Endothelial cell (in vitro differentiated cells): ENCODE results near the gene GHR. TPM values are rescaled to one million over a fixed set of nuclear protein-coding genes. Genes with fewer than 3 reads are reported as not detected.

Experiments
- DNase-seq: peaks from one replicate; pipeline ENCODE4 v3.0.0; 2021; ENCODE audit warnings: low spot score
- H3K27ac Mint-ChIP-seq: one replicate; pipeline ENCODE4 v1.8.0; 2021; ENCODE audit warnings: mixed read lengths, inconsistent platforms; ENCODE audit not compliant: unreplicated experiment
- H3K27me3 Mint-ChIP-seq: one replicate; pipeline ENCODE4 v1.8.0; 2021; ENCODE audit warnings: mild to moderate bottlenecking, moderate library complexity, mixed read lengths, inconsistent platforms; ENCODE audit not compliant: unreplicated experiment
- H3K36me3 Mint-ChIP-seq: one replicate; pipeline ENCODE4 v1.8.0; 2021; ENCODE audit warnings: mild to moderate bottlenecking, low read depth, mixed read lengths, inconsistent platforms; ENCODE audit not compliant: unreplicated experiment
- H3K4me1 Mint-ChIP-seq: one replicate; pipeline ENCODE4 v1.8.0; 2021; ENCODE audit warnings: mild to moderate bottlenecking, mixed read lengths, inconsistent platforms; ENCODE audit not compliant: unreplicated experiment
- H3K4me3 Mint-ChIP-seq: one replicate; pipeline ENCODE4 v1.8.0; 2021; ENCODE audit warnings: mild to moderate bottlenecking, mixed read lengths, inconsistent platforms; ENCODE audit not compliant: unreplicated experiment
- H3K9me3 Mint-ChIP-seq: one replicate; pipeline ENCODE4 v1.8.0; 2021; ENCODE audit warnings: mixed read lengths, inconsistent platforms; ENCODE audit not compliant: unreplicated experiment
- total RNA-seq: library from RNA; stranded (reverse); fragmentation: NEBNext Ultra II Directional; extraction: Animal tissue kit (Norgen Biotek cat#: 25700); gene quantifications from one replicate; pipeline ENCODE4 v1.2.1, GENCODE V29; 2021; ENCODE audit not compliant: unreplicated experiment
- TF ChIP-seq, protein P1 (sequence below): fragments of 200-600 bp; sonication (generic); IDR thresholded peaks from one replicate; pipeline ENCODE4 v1.5.0; 2021; ENCODE audit warnings: antibody characterized with exemption; ENCODE audit not compliant: unreplicated experiment

The GHR gene
- total RNA-seq, 1 donor from 2014 or later, result 0.67 TPM

DNA sequence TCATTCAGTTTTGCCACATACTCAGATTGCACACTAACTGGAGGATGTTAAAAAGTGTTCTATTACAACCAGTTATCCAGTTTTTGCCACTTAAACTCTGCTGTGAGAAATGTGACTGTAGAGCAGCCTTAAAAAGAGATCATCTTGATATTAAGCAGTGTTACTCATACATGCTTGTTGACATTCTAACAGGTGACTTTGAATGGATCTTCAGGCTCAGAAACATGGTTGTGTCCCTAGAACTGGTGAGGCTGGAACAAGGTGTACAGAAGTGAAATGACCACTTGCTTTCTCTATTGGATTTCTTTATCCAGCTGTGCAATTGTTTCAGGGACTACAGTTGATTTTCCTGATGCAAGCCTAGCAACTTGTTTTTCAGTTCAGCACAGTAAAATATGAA is 167.3 kb downstream of the GHR start:
- DNase-seq, result no peak
- H3K36me3 Mint-ChIP-seq, result no peaks in the 10 kb centered on the region
- H3K4me3 Mint-ChIP-seq, result no peak overlapping the region
- H3K27me3 Mint-ChIP-seq, result no peaks in the 10 kb centered on the region
- H3K4me1 Mint-ChIP-seq, result peaks cover 3% of the 10 kb centered on the region
- TF ChIP-seq, protein P1, sequence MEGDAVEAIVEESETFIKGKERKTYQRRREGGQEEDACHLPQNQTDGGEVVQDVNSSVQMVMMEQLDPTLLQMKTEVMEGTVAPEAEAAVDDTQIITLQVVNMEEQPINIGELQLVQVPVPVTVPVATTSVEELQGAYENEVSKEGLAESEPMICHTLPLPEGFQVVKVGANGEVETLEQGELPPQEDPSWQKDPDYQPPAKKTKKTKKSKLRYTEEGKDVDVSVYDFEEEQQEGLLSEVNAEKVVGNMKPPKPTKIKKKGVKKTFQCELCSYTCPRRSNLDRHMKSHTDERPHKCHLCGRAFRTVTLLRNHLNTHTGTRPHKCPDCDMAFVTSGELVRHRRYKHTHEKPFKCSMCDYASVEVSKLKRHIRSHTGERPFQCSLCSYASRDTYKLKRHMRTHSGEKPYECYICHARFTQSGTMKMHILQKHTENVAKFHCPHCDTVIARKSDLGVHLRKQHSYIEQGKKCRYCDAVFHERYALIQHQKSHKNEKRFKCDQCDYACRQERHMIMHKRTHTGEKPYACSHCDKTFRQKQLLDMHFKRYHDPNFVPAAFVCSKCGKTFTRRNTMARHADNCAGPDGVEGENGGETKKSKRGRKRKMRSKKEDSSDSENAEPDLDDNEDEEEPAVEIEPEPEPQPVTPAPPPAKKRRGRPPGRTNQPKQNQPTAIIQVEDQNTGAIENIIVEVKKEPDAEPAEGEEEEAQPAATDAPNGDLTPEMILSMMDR, result no peak
- H3K9me3 Mint-ChIP-seq, result no peaks in the 10 kb centered on the region
- no peak overlapping the region for H3K27ac Mint-ChIP-seq

DNA sequence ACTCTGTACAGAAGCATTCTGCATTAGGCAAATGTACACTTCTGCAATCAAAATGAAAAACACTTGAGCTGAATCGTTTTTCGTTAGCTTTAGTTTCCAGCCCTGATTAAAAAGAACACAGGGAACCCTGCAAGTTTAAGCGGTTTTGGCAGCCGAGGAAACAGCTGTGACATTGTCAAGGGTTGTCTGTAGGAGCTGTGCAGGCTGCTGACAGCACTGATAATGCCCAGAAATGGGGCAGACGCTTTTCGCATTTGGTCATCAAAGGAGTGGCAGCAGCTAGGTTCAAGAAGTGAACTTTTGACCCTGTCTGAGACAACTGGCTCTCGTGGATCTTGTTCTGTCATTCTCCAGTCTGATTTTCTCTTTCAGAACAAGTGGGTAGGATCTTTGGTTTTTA is 167.8 kb downstream of the GHR start:
- DNase-seq, result no peak
- no peak overlapping the region for H3K4me3 Mint-ChIP-seq
- no peak overlapping the region for H3K27ac Mint-ChIP-seq
- H3K27me3 Mint-ChIP-seq, result no peaks in the 10 kb centered on the region
- TF ChIP-seq, protein P1, result no peak
- peaks cover 3% of the 10 kb centered on the region for H3K4me1 Mint-ChIP-seq
- no peaks in the 10 kb centered on the region for H3K36me3 Mint-ChIP-seq
- no peaks in the 10 kb centered on the region for H3K9me3 Mint-ChIP-seq

DNA sequence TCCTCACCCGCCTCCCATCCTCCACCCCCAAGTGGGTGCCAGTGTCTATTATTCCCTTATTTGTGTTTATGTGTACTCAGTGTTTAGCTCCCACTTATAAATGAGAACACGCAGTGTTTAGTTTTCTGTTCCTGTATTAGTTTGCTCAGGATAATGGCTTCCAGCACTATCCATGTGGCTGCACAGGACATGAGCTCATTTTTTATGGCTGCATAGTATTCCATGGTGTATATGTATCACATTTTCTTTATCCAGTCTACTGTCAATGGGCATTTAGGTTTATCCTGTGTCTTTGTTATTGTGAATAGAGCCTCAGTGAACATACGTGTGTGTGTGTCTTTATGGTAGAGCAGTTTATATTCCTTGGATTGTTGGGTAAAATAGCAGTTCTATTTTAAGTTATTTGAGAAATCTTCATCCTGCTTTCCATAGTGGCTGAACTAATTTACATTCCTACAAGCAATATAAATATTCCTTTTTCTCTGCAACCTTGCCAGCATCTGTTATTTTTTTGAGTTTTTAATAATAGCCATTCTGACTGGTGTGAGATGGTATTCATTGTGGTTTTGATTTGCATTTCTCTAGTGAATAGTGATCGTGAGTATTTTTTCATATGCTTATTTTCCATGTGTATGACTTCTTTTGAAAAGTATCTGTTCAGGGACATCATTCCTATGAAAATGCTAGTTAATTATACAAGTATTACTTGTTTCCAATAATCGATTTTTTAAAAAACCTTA is 169.3 kb downstream of the GHR start:
- Mint-ChIP-seq H3K27me3 (no peaks in the 10 kb centered on the region), H3K9me3 (no peaks in the 10 kb centered on the region), H3K36me3 (no peaks in the 10 kb centered on the region), H3K4me1 (peaks cover 3% of the 10 kb centered on the region), H3K4me3 (no peak overlapping the region), H3K27ac (no peak overlapping the region)
- TF ChIP-seq, protein P1, result no peak
- DNase-seq, result no peak

DNA sequence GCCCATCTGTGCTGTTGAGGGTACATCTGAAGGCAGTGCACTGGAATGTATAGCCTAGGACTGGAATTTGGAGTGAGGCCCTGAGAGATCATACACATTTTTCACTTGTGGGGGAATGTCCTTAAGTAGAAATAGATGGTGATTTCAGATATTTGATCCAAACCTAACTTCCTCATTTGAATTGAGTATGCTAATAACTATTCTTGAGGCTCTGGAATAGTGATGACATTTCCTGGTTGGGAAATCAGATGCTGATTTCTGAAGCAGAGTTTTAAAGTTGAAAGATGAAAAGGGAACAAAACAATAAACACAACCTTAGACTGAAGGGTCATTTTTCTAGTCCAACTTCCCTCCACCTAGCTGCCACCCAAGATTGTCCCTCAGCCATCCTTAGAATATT is 170.4 kb downstream of the GHR start:
- no peaks in the 10 kb centered on the region for H3K27me3 Mint-ChIP-seq
- no peak for DNase-seq
- no peak overlapping the region for H3K4me3 Mint-ChIP-seq
- no peaks in the 10 kb centered on the region for H3K36me3 Mint-ChIP-seq
- H3K27ac Mint-ChIP-seq, result no peak overlapping the region
- no peaks in the 10 kb centered on the region for H3K9me3 Mint-ChIP-seq
- H3K4me1 Mint-ChIP-seq, result peaks cover 3% of the 10 kb centered on the region
- TF ChIP-seq, protein P1, result no peak

DNA sequence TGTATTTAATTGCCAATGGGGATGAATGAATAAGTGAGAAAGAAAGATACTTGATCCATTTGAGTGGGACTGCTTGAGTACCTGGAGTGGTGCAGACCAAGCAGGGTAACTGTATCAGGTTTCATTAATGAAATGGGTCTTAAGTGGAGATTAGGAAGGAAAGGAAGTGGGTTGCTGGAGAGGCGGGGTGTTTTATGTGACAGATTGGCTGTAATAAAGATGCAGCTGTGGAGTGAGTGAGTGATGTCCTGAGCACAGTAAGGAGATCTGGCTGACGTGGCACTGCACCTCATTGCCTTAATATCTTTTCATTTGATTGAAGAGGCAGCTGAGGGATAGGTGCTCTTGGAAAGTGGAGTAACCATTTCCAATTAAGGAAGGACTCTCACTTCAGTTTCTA is 172.4 kb downstream of the GHR start:
- TF ChIP-seq, protein P1, result no peak
- no peak overlapping the region for H3K4me3 Mint-ChIP-seq
- DNase-seq, result no peak
- peaks cover 3% of the 10 kb centered on the region for H3K4me1 Mint-ChIP-seq
- no peaks in the 10 kb centered on the region for H3K27me3 Mint-ChIP-seq
- H3K36me3 Mint-ChIP-seq, result no peaks in the 10 kb centered on the region
- H3K27ac Mint-ChIP-seq, result no peak overlapping the region
- H3K9me3 Mint-ChIP-seq, result no peaks in the 10 kb centered on the region
